Stimulated activated naive CD4-positive, alpha-beta T cell (primary cell): ENCODE results near the gene KIAA1958.

ENCODE experiments used
- DNase-seq, 6 experiments: peaks; one replicate each; lab custom pipeline; 2025; lab: John Stamatoyannopoulos, UW

Gene KIAA1958, protein sequence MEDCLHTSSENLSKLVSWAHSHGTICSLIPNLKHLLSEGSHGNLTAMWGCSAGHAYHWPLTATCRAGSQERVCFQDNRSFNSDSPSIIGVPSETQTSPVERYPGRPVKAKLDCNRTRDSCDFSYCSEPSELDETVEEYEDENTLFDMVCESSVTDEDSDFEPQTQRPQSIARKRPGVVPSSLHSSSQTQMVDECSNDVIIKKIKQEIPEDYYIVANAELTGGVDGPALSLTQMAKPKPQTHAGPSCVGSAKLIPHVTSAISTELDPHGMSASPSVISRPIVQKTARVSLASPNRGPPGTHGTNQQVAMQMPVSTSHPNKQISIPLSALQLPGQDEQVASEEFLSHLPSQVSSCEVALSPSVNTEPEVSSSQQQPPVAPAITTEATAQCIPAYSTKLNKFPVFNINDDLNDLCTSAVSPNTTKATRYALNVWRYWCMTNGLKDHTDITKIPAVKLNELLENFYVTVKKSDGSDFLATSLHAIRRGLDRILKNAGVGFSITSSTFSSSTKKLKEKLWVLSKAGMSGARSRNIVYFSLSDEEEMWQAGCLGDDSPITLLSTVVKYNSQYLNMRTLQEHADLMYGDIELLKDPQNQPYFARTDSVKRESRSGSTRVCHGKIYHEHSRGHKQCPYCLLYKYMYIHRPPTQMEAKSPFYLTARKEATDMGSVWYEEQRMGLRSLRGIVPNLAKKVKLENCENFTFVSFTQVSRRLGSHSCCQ

DNA sequence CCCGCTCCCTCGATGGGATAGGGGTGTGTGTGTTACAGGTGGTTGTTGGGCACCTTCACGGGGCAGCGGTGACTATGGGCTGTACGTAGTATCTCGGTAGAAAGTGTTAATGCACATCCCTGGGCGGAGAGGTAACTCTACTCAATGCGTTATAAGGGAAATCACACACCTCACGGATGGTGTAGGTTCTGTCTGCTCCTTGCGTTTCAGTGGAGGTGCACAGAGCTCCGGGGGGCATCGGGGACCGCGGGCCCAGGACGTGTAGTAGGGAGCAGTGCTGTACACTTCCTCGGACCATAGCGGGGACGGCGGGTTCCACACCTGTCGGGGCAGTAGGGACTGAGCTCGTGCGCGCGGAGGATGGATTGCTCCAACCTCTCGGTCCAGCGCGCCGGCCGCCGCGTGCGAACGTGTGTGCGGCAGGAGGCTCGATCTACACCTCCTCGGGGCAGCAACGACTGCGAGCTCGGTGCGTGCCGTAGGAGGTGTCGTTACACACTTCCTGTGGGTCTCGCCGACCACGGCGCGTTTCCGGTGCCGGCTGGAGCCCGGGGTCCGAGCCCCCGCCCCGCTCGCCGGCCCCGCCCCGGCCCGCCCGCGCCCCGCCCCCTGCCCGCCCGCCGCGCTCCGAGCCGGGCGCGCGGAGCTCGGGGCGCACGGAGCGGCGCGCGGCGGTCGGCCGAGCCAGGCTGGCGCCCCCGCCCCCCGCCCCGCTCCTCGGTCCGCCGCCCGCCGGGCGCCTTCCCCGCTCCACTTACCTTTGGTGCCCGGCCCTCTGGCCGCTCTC lies at the start of gene KIAA1958:
Gene KIAA1958 (plus strand): TSS at position 607 of the 787 bp plus-strand sequence. CDS start 87,254 bp downstream, outside the sequence.
- DNase-seq = peak; percentile 52 to 78 (median 70)

DNA sequence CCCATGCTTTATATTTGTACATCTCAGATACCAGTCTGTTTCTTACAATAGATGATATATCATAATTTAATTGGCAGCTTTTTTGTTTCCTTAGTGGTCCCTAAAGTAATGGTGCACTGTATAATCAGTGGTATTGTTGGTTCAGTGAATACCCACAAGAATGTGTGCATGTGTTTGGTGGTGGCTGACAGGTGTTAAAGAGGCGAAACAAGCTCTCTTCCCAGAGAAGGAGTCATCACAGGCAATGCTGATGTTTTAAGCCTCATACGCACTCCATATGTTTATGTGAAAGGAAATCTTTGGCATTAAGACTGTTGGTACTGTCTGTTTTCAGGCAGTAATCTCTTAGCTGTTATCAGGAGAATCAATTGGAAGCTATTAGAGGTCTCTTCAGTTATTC lies 49.2 kb upstream of the KIAA1958 start:
- DNase-seq = no peak

DNA sequence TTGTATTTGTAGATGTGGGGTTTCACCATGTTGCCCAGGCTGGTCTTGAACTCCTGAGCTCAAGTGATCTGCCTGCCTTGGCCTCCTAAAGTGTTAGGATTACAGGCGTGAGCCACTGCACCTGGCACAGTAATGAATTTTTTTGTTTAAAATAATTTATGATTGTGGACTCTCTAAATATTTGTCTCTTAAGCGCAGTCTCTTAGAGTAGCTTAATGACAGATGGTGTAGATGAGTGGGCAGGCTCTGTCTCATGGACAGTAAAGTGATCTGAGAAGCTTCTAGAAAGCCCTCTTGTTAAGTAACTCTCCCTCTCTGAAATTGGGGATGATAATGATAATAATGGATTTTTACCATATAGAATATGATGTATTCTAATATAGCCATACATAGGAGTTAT lies 47.5 kb upstream of the KIAA1958 start:
- DNase-seq = no peak

DNA sequence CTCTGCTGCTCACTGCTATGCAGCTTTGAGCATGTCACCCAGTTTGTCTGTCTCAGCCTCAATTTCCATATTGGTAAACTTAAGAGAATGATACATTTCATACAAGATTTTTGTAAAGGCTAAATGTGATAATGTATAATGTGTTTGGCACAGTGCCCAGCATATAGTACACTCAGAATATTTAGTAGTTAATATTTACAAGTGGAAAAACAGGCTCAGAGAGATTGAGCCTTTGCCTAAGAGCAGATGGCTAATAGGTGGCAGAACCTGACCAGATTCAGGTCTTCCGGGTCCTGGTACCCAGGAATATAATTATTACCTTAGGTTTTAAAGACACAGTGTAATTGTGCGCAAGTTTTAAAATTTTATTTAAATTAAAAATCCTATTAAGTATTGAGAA lies 46.8 kb upstream of the KIAA1958 start:
- no peak for DNase-seq

DNA sequence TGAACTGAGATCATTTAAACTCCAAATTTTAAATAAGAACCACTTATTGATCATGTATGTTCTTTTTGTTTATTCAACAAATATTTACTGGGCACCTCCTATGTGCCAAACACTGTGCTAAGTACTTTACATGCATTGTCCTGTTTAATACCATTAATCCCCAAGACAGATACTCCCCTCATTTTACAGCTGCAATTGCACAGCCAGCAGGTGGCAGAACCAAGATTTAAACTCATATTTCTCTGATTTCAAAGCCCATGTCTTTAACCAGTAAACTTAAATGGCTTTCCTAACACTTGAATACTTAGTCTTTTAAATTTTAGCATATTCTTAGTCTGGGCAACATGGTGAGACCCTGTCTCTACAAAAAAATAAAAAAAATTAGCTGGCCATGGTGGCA lies 43.4 kb upstream of the KIAA1958 start:
- peak in 5 of 6 experiments; percentile 1 to 38 (median 7) for DNase-seq

DNA sequence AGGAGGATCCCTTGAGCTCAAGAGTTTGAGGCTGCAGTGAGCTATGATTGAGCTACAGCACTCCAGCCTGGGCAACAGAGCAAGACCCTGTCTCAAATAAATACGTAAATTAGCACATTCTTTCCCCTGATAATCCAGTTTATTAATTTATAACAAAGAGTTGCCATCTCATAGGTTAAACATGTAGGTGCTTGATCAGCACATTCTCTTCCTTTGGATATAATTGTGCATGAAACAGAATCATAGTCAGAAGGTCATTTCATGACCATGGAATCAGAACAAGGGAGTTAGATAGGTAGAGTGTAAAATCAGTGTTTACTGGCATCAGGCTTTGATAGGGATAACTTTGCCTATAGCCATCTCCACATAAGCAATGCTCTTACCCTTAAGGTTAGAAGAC lies 43.0 kb upstream of the KIAA1958 start:
- DNase-seq = no peak

DNA sequence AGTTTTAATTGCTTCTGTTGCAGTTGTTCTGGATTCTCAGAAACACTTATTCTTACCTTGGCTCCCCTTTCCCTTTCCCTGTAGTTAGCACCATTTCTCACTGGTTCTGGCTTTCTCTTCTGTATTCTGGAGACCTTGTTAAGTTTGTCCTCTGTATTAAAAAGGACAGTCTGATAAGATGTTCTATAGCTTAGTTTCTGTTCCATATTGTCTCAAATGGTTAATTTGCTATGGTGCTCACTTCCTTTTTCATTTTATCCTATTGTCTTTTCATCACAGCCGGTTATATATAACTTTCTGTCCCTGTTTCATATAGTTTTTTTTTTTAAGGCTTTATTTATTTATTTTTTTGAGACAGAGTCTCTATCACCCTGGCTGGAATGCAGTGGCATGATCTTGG lies 41.4 kb upstream of the KIAA1958 start:
- no peak for DNase-seq

DNA sequence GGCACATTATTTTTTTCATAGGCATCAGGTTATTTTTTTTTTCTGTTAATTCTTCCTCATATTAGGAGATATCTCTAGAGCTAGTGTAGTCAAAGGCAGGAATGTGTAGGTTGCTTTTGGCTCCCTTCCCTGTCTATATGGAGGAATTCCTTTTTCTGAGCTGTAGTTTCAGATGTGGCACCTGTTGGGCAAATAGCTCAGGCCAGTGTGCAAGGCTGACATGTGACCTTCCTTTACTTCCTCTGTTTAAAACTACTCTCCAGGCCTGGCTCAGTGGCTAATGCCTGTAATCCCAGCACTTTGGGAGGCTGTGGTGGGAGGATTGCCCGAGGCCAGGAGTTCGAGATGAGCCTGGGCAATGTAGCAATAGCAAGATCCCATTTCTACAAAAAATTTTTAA lies 40.5 kb upstream of the KIAA1958 start:
- DNase-seq = no peak

DNA sequence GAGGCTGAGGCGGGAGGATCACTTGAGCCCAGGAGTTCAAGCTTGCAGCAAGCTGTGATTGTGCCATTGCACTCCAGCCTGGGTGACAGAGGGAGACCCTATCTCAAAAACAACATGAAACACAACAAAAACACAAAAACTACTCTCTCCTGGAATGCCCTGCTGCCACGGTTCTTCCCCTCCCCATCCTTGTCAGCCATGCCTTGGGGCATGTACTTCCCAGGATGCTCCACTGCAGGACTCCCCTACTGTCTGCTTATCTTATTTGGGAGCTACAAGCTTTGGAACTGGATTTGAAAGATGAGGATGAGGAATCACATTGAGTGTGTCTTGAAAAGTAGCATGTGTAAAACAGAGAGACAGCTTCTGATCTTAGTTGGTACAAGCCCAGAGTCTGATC lies 40.1 kb upstream of the KIAA1958 start:
- DNase-seq = no peak

DNA sequence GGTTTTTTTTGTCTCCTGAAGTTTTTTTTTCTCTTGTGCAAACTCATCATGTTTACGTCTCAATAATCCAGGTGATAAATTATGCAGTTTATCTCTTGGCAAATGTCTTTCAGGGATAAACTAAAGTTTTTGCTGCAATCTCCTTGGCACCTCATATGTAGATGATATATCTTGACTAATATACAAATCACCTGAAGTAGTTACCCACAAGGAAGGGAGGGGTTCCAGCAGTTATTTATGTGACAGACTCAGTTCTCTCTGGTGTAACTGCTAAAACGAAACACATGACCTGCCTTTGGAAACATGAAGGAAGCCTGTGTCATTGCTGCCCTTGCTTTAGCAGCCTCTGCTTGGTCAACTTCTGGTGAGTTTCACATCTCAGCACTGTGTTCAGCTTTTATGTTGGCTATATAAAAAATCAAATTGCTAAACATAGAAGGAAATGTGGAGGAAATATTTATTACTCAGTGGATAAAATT lies 39.3 kb upstream of the KIAA1958 start:
- no peak for DNase-seq

DNA sequence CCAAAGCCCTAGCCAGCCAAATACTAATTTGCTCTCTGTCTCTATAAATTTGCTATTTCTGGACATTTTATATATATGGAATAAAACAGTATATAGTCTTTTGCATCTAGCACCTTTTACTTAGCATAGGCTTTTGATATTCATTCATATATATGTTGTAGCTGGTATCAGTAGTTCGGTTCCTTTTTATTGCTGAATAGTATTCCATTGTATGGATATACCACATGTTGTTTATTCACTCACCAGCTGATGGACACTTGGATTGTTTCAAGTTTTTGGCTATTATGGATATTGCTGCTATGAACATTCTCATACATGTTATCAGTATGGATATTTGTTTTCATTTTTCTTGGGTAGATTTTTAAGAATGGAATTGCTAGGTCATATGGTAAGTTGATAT lies 23.8 kb upstream of the KIAA1958 start:
- DNase-seq = no peak

DNA sequence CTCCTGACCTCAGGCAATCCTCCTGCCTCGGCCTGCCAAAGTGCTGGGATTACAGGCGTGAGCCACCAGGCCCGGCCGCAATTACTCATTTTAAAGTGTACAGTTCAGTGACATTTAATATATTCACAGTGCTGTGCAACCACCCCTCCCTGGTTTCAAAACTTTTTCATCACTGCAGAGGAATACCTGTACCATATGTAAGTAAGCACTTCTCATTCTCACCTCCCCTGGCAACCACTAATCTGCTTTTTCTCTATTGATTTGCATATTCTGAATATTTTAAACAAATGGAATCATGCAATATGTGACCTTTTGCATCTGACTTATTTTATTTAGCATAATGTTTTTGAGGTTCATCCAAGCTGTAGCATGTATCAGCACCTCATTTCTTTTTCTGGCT lies 21.3 kb upstream of the KIAA1958 start:
- DNase-seq = no peak

DNA sequence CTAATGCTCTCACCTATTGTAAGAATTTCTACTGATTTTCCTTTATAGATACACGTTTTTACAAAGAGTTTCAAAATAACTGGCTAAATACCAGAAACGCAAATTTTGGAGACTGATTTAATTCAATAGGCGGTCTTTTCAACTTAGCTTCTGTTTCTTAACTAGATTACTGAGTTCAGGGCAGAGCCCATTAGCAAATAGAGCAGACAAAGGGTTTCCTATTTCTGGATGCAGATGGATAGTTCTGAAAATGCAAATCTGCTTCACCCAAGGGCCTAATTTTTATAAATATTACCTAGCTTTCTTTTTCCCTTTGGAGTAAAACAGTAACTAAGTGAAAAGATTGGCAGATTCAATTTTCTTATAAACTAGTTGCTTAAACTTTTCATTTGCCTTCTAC lies 13.6 kb upstream of the KIAA1958 start:
- DNase-seq = no peak

DNA sequence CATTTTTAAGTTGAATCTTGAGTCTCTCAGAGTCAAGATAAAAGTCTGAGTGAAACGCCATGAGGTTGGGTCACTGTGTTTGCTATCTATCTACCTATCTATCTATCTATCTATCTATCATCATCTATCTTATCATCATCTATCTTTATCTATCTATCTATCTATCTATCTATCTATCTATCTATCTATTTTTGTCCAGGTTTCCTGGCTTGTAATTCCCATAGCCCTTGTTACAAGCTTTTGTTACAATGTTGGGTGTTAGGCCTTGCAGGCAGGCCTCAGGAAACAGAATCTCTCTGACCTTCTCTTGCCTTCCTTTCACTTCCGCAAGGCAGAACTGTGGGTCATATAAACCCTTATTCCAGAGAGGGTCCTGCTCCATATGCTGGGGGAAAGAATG lies 12.6 kb upstream of the KIAA1958 start:
- DNase-seq = no peak

DNA sequence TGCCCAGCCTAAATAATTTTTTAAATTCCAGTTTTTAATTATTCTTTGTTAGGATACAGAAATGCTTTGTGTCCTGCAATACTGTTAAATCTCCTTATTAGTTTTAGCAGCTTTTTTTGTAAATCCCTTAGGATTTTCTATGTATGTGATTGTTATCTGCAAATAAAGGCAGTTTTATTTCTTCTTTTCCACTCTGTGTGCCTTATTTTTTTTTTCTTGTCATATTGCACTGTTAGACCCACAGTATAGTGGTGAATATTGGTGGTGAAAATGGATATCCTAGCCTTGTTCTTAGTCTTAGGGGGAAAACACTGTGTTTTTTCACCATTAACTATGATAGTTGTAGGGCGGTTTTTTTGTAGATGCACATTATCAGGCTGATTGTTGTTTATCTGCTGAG lies 11.3 kb upstream of the KIAA1958 start:
- no peak for DNase-seq

DNA sequence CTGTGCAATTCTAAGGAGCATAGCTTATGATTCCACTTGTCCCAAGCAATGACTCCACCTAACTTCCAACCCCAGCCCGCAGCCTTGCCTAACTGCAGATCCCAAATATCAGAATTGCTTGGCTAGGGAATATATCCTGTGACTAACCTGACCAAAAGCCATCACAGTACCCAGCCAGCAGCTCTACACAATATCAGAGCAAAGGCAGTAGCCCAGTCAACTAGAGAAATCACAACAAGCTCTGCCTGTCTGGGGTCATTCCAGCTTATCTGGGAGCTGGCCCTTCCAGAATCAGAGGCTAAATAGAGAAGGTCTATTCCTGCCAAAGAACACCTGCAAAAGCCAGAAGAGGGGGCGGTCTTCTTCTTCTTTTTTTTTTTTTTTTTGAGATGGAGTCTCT lies 9.3 kb upstream of the KIAA1958 start:
- DNase-seq = no peak

DNA sequence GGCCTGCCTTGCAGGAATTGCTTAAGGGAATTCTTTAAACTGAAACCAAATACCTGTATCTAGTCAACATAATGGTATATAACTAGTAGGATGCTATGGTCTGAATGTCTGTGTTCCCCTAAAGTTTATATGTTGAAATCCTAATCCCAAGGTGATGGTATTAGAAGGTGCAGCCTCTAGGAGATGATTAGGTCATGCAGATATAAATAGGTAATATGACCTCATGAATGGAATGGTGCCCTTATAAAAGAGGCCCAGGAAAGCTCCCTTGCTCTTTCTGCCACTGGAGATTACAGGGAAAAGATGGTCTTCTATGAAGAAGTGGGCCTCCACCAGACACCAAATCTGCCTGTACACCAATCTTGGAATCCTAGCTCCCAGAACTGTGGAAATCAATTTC lies 7.4 kb upstream of the KIAA1958 start:
- DNase-seq = no peak

DNA sequence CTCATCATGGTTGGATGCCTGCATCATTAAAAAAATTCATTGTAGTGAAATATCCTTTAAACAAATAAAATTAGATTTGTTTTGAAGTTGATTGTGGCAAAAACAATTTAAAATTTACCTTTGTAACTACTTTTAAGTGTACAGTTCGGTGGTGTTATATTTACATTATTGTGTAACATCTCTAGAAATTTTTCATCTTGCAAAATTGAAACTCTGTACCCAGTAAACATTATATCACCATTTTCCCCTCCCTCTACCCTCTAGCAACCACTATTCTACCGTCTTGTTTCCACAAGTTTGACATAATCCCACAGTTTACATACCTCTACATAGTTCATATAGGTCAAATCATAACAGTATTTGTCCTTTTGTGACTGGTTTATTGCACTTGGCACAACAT lies 2.0 kb upstream of the KIAA1958 start:
- DNase-seq = no peak

DNA sequence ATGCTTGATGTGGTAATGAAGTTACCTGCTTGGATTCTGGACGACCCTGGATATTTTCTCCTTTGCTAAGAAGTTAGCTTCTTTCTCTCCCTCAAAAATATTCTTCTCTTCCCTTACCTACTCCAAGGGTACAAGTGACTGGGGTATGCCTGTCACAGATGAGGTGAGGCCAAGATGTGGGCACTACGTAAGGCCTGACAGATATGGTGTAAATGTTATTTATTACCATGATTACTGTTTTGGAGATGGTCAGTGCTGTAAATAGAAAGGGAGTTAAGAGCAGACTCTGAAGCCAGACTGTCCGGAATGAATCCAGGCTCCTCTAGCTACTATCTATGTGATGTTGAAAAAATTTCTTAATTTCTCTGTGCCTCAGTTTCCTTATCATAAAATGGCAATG lies 1.1 kb upstream of the KIAA1958 start:
- no peak for DNase-seq

DNA sequence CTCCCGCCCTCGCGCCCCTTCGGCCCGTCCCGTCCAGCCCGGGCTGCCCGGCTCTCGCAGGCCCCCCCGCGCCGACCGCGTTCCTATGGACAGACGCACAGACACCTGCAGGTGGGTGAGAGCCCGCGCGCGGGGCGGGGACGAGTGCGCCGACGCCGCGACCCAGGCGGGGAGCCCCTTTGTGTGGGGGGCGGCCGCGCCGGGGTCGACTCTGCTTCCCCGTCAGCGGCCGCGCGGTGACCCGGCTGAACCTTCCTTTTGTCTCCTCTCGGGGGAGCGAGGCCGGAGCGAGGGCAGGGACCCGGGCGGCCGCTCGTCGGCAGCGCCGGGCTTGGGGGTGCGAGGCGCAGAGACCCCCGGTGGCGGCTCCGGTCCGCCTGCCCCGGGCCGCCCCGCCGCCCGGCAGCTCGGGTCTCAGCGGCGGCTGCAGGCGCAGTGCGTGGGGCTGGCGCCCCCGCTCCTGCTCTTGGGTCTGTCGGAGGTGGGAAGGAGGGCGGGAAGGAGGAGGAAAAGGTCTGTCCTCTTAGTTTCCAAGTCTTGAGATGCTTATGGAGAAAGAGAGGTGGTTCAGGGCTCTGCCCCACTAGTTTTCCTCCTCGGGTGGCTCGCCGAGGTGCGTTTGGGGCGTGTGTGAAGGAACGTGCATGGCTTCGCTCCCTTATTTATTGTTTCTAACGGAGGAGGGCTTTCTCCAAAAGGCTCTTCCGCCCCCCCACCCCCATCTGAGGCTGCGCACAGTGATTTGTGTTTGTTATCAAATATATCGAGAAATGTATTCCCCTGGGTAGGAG lies 576 bp downstream of the KIAA1958 start:
- DNase-seq = peak; percentile 49 to 69 (median 60)

DNA sequence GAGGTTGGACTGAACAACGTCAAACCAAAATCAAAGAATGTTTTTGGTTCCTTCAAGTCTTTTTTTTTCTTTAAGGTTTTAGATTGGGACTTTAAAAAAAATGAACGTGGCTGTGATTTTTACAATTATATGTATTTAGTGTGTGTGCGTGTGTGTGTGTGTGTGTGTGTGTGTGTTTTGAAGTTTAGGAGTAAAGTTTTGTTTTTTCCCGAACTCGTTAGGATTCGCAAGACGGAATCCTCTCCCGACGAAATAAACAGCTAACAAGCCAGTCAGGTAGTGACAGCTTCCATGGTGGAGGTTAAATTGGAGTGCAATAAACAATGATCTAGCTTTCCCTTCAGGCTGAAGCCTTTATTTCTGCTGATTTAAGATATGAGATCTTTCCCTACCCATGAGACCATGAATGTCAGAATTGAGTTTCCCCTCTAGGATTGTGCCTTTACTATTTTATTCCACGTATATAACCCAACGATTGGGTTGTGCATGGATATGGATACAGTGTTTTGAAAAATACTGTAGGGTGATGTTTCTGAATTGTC lies 1.2 kb downstream of the KIAA1958 start:
- DNase-seq = peak in 1 of 6 experiments; percentile 13
